Parathyroid adenoma (tissue), 2 donors: ENCODE measurements around the gene OTOG.

Experiments used
- H2AFZ ChIP-seq: fragments of 300-600 bp; sonication (generic); one replicate; pipeline ENCODE4 v1.7.0; 2017; ENCODE audit warnings: antibody characterized with exemption, mild to moderate bottlenecking
- H3K27ac ChIP-seq: fragments of 300-600 bp; sonication (generic); one replicate; pipeline ENCODE4 v1.7.0; 2017
- H3K27me3 ChIP-seq: fragments of 300-600 bp; sonication (generic); one replicate; pipeline ENCODE4 v1.7.0; 2017; ENCODE audit warnings: low read length; ENCODE audit not compliant: control insufficient read depth, insufficient read depth
- H3K36me3 ChIP-seq: fragments of 300-600 bp; sonication (generic); one replicate; pipeline ENCODE4 v1.7.0; 2017; ENCODE audit warnings: low read length; ENCODE audit not compliant: control insufficient read depth, insufficient read depth
- H3K4me1 ChIP-seq: fragments of 300-600 bp; sonication (generic); one replicate; pipeline ENCODE4 v1.7.0; 2017; ENCODE audit warnings: control low read depth
- H3K4me2 ChIP-seq: fragments of 300-600 bp; sonication (generic); one replicate; pipeline ENCODE4 v1.7.0; 2017; ENCODE audit warnings: low read length
- H3K4me3 ChIP-seq: fragments of 300-600 bp; sonication (generic); one replicate; pipeline ENCODE4 v1.7.0; 2017; ENCODE audit warnings: low read depth, low read length
- H3K79me2 ChIP-seq: fragments of 300-600 bp; sonication (generic); one replicate; pipeline ENCODE4 v1.7.0; 2017; ENCODE audit warnings: control low read depth
- H3K9ac ChIP-seq: fragments of 300-600 bp; sonication (generic); one replicate; pipeline ENCODE4 v1.7.0; 2017; ENCODE audit warnings: mild to moderate bottlenecking
- H3K9me3 ChIP-seq: fragments of 300-600 bp; sonication (generic); one replicate; pipeline ENCODE4 v1.7.0; 2017; ENCODE audit warnings: low read length; ENCODE audit not compliant: control insufficient read depth
- TF ChIP-seq, protein P1 (sequence below): fragments of 300-600 bp; sonication (generic); IDR thresholded peaks from one replicate; pipeline ENCODE4 v1.7.0; 2017; ENCODE audit warnings: antibody characterized with exemption, mild to moderate bottlenecking
- donor health status: primary hyperparathyroidism.

Gene OTOG

GRCh38 chr11:17515443-17516176 is 31.4 kb upstream of the OTOG start:
- Histone ChIP-seq H3K4me3 (no peak overlapping the region), H3K79me2 (no peaks in the 10 kb centered on the region), H3K4me2 (no peak overlapping the region), H3K9ac (no peak overlapping the region), H3K36me3 (no peaks in the 10 kb centered on the region), H3K27ac (no peak overlapping the region), H2AFZ (no peak overlapping the region), H3K27me3 (no peaks in the 10 kb centered on the region), H3K9me3 (no peaks in the 10 kb centered on the region), H3K4me1 (no peaks in the 10 kb centered on the region)
- TF ChIP-seq, protein P1, sequence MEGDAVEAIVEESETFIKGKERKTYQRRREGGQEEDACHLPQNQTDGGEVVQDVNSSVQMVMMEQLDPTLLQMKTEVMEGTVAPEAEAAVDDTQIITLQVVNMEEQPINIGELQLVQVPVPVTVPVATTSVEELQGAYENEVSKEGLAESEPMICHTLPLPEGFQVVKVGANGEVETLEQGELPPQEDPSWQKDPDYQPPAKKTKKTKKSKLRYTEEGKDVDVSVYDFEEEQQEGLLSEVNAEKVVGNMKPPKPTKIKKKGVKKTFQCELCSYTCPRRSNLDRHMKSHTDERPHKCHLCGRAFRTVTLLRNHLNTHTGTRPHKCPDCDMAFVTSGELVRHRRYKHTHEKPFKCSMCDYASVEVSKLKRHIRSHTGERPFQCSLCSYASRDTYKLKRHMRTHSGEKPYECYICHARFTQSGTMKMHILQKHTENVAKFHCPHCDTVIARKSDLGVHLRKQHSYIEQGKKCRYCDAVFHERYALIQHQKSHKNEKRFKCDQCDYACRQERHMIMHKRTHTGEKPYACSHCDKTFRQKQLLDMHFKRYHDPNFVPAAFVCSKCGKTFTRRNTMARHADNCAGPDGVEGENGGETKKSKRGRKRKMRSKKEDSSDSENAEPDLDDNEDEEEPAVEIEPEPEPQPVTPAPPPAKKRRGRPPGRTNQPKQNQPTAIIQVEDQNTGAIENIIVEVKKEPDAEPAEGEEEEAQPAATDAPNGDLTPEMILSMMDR: no peak

DNA sequence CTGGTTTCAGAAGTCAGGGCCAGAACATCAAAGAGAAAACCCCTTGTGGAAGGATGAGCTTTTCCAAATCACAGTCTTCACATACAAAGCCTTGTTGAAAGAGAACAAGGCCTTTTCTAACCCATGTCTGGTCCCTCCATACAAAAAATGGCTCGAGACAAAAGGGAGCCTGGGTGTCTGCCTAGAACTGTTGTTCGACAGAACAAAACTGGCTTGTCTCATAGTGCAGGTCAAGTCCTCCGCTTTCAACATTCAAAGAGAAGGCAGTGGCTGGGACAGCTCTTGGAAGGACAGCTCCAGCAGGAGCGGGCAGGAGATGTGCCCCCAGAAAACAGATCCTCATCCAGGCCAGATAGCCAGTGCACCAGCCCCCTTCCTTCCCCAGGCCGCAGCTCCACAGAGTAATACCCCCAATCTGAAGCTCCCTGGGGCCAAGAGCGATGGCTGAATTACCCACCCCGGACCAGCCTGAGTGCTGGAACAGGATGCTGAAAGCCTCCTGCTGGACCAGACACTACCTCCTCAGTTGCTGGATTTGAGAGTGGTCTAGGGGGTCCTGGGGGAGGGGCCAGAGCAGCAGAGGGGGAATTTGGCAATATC is 30.4 kb upstream of the OTOG start:
- H3K9ac ChIP-seq: no peak overlapping the region
- H3K4me1 ChIP-seq: no peaks in the 10 kb centered on the region
- no peak overlapping the region for H2AFZ ChIP-seq
- no peak overlapping the region for H3K27ac ChIP-seq
- H3K9me3 ChIP-seq: no peaks in the 10 kb centered on the region
- TF ChIP-seq, protein P1: no peak
- no peaks in the 10 kb centered on the region for H3K79me2 ChIP-seq
- no peaks in the 10 kb centered on the region for H3K27me3 ChIP-seq
- H3K36me3 ChIP-seq: no peaks in the 10 kb centered on the region
- no peak overlapping the region for H3K4me2 ChIP-seq
- no peak overlapping the region for H3K4me3 ChIP-seq

- no peaks in the 10 kb centered on the region for H3K27me3 ChIP-seq
- H2AFZ ChIP-seq: no peak overlapping the region
- H3K4me3 ChIP-seq: no peak overlapping the region
- TF ChIP-seq, protein P1: no peak
- no peak overlapping the region for H3K4me2 ChIP-seq
- H3K79me2 ChIP-seq: no peaks in the 10 kb centered on the region
- no peak overlapping the region for H3K27ac ChIP-seq
- H3K9ac ChIP-seq: no peak overlapping the region
- no peaks in the 10 kb centered on the region for H3K36me3 ChIP-seq
- H3K9me3 ChIP-seq: no peaks in the 10 kb centered on the region
- H3K4me1 ChIP-seq: no peaks in the 10 kb centered on the region
These were observed 29.9 kb upstream of the OTOG start for GRCh38 chr11:17517186-17517585.

DNA sequence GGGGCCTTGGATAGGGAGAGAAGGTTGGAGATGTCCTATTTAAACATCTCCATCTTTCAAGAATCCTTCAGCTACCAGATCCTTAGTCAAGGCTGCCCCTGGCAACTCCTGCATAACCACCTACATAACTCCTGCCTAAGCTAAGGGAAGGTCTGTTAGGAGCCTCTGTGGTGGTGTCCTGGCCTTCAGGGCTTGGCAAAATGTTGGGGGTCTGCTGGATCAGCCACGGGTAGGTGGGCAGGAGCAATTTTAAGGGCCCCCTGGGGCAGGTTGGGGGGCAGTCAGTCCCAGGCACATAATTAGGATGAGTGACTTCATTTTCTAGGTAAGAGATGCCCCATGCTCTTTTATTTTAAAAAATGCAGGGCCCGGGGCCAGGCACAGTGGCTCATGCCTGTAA is 28.7 kb upstream of the OTOG start:
- Histone ChIP-seq H3K9ac (no peak overlapping the region), H3K27ac (no peak overlapping the region), H3K9me3 (no peaks in the 10 kb centered on the region), H3K27me3 (no peaks in the 10 kb centered on the region), H3K4me2 (no peak overlapping the region), H3K4me3 (no peak overlapping the region), H3K79me2 (no peaks in the 10 kb centered on the region), H3K36me3 (no peaks in the 10 kb centered on the region), H2AFZ (no peak overlapping the region), H3K4me1 (no peaks in the 10 kb centered on the region)
- TF ChIP-seq, protein P1: no peak
